GM12873 (cell line): ENCODE measurements around the gene FGF14.

Source experiments
- CTCF ChIP-seq: IDR thresholded peaks from 2 replicates; pipeline ENCODE4 v1.5.1; 2012; ENCODE audit warnings: low read depth, mild to moderate bottlenecking, moderate library complexity, low read length, control low read depth; ENCODE audit not compliant: insufficient read depth; ENCODE audit errors: missing control alignments

The FGF14 gene

GRCh38 chr13:102346769-102347168, 55.1 kb downstream of the FGF14 start:
- TF ChIP-seq CTCF: no peak

DNA sequence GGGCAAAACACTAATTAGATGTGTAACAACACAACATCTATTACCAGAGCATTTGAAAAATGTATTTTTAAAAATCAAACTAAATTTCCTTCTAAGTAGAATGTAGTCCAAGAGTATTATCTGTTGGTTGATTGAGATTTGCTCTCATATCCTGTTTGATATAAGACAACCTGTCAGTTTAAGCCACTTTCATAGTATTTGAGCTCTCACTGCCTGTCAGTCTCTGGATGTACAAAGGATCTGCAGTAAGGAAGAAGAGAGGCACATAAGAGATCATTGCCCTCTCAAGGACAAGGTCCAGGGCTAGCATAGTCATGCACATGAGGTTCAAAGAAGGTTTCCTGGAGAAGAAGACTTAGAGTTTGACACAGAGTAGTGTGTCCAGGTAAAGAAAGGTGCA, 57.4 kb downstream of the FGF14 start:
- TF ChIP-seq CTCF: no peak

DNA sequence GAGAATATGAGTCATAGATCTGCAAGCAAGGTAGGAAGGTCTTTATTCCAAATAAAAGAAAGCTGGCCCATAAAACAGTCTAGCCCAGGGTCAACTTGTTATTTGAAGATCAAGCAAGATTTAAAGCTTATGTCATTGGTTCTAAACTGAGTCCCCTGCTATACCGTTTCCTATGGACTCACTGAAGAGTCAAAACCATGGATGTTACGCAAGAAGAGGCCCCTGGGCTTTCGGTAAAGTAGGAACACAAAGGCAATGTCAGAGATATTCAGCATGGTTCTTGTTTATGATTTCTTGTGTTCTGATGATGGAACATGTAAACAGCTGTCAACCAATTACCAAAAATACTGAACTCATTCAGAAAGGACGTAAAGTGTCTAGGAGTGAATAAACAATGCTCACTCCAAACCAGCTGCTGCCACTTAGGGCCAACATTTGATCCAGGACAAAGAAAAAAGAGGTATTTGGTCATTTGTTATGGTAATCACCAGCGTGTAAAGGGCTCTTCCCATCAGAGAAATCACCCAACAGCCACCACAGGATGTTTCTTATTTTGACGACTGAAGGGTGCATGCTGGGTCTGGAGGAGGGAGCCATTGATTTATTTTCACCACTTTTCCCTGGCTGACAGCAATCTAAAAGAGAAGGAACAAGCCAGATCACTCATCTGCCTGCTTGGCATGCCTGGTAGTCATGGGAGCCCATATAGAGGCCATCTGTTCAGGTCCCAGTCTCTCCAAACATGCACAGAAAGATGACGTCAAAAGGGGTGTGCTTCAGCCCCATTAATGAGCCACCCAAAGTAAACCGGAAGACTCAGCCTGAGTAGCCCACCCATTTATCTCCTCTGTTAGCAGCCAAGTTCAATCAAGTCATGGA, 68.3 kb downstream of the FGF14 start:
- TF ChIP-seq CTCF: no peak

GRCh38 chr13:102328909-102329308, 72.9 kb downstream of the FGF14 start:
- TF ChIP-seq CTCF: no peak

DNA sequence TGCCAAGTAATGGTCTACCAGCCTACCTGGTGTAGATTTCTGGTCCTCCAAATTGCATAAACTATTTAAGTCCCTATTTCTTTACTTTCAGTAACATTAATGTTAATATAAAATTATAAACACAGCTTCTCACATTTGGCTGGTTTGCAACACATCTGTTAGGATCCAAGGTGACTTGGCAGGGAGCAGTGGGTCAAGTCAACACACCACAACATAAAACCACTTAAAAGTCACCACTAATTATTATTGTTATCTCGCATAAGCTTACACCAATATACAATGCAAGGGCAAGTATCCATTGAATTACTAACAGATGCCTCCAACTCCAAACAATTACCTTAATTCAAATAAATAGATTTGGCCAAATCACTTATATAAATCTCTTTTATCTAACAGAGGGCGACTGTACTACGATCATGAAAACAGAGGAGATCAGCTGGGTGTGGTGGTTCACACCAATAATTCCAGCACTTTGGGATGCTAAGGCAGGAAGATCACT, 74.7 kb downstream of the FGF14 start:
- TF ChIP-seq CTCF: no peak

- no peak for TF ChIP-seq CTCF
These were observed 75.3 kb downstream of the FGF14 start for GRCh38 chr13:102326381-102327118.

GRCh38 chr13:102325321-102325720, 76.5 kb downstream of the FGF14 start:
- no peak for TF ChIP-seq CTCF
